Left ventricle myocardium inferior (tissue), 1 donor: ENCODE measurements around the gene HOXA1. TPM values are rescaled to one million over a fixed set of nuclear protein-coding genes. Genes with fewer than 3 reads are reported as not detected.
A peak's percentile ranks its signal among the peaks of the same experiment; 100 is the strongest.

Source experiments
- DNase-seq: peaks from one replicate; pipeline ENCODE4 v3.0.0-alpha.2; 2020
- H3K27ac ChIP-seq: fragments of 200-600 bp; replicated peaks from 2 replicates; pipeline ENCODE4 v1.8.0; 2021
- H3K27me3 ChIP-seq: fragments of 200-600 bp; 2 replicates; pipeline ENCODE4 v1.8.0; 2021; ENCODE audit warnings: low read depth
- H3K36me3 ChIP-seq: fragments of 200-600 bp; 2 replicates; pipeline ENCODE4 v1.8.0; 2021
- H3K4me1 ChIP-seq: fragments of 200-600 bp; 2 replicates; pipeline ENCODE4 v1.8.0; 2021
- H3K4me3 ChIP-seq: fragments of 200-600 bp; 2 replicates; pipeline ENCODE4 v1.8.0; 2021; ENCODE audit warnings: mild to moderate bottlenecking, moderate library complexity
- H3K9me3 ChIP-seq: fragments of 200-600 bp; replicated peaks from 2 replicates; pipeline ENCODE4 v1.8.0; 2021
- CTCF ChIP-seq: fragments of 200-600 bp; IDR thresholded peaks from 2 replicates; pipeline ENCODE4 v1.8.0; 2021; ENCODE audit warnings: antibody characterized with exemption, mild to moderate bottlenecking, borderline replicate concordance
- intact Hi-C: fragments of 100-400 bp; cut with micrococcal nuclease; formaldehyde crosslinking; loops from one replicate; pipeline ENCODE4 v1.11.0; 2022
- total RNA-seq: library from RNA; stranded (reverse); fragmentation: NEBNext Ultra II Directional; extraction: Animal tissue kit (Norgen Biotek cat#: 25700); gene quantifications from one replicate; pipeline ENCODE4 v1.2.1, GENCODE V29; 2021
- donor health status: DM: no; HTN: yes; CAD: no; lungs with severe emphysema.

Gene HOXA1
- total RNA-seq, 1 donor from 2014 or later = not detected

DNA sequence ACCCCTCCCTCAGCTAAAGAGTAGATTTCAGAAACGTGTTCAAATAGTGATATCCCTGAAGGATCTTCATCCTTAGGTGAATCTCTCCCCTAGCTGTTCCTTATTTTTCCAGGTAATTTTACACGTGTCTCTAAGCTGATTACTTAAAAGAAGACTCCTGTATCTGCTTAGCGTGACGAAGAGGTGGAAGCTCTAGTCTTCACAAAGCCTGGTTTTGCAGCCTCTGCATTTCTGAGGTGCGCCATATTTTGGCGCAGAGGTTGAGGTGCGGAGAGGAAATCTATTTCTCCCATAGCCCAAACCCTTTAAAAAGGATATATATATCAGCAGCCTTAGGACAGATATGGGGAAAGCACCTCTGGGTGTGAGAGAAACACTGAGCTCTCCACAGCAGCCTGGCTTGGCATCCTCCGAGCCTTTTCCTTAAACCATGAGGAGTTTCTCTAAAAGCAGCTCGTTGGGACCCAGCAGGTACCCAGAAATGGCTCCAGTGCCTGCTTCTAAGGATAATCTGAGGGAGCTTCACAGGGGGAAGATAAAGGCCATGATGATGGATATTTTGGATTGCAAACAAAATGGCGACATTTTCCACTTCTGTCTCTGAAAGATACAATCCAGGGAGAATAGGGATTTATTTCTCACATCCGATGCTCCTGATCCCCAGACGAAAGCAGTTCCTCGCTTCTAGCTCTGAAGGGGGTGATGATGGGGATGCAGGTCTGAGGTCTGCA, 9.7 kb upstream of the HOXA1 start:
- H3K27me3 ChIP-seq = peaks cover 100% of the 10 kb centered on the region
- no peaks in the 10 kb centered on the region for H3K9me3 ChIP-seq
- intact Hi-C loops = no loop called here
- no peak for TF ChIP-seq CTCF
- H3K4me3 ChIP-seq = no peak overlapping the region
- DNase-seq = no peak
- peaks cover 28% of the 10 kb centered on the region for H3K4me1 ChIP-seq
- no peaks in the 10 kb centered on the region for H3K36me3 ChIP-seq
- H3K27ac ChIP-seq = no peak overlapping the region

DNA sequence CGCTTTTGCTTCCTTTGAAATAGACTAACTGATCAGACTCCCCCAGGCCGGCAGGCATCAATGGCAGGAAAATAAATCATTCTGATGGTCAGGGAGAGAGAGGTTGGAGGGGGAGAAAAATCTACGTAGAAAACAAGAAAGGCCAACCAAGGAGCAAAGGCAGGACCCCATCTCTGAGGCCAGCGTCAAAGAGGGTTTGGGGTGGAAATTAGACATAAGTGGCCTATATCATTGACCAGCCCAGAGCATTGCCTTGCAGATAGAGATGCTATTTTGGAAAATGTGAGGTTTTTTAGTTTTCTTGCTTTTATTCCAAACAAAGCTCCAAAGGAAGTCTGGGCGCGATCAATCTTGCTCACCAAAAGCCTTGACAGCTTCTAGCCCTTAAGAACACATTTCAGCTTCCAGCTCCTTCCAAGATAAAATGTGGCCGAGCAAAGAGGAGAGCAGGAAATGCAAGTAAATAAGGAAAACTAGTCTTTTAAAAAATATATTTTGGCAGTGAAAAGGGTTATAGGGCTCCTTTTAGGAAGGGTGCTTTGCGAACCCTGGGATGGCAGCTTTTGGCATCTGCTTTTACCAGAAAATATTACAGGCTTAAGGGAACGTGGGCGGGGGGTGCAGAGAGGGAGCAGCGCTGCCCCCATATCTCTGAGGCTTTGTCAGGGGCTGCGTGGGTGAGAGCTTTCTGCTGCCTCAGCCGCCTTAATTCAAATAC, 8.7 kb upstream of the HOXA1 start:
- peaks cover 100% of the 10 kb centered on the region for H3K27me3 ChIP-seq
- H3K36me3 ChIP-seq = no peaks in the 10 kb centered on the region
- peak overlapping the region; percentile 43 for H3K27ac ChIP-seq
- H3K9me3 ChIP-seq = no peaks in the 10 kb centered on the region
- H3K4me1 ChIP-seq = peaks cover 26% of the 10 kb centered on the region
- H3K4me3 ChIP-seq = peak overlapping the region; percentile 48
- DNase-seq = no peak
- intact Hi-C loops = no loop called here
- TF ChIP-seq CTCF = no peak

- peak overlapping the region; percentile 43 for H3K27ac ChIP-seq
- peaks cover 33% of the 10 kb centered on the region for H3K4me1 ChIP-seq
- no peak for DNase-seq
- no peaks in the 10 kb centered on the region for H3K9me3 ChIP-seq
- H3K36me3 ChIP-seq = no peaks in the 10 kb centered on the region
- no peak for TF ChIP-seq CTCF
- H3K27me3 ChIP-seq = peaks cover 100% of the 10 kb centered on the region
- intact Hi-C loops = no loop called here
- peak overlapping the region; percentile 48 for H3K4me3 ChIP-seq
These were observed 7.9 kb upstream of the HOXA1 start for GRCh38 chr7:27103489-27104226.

DNA sequence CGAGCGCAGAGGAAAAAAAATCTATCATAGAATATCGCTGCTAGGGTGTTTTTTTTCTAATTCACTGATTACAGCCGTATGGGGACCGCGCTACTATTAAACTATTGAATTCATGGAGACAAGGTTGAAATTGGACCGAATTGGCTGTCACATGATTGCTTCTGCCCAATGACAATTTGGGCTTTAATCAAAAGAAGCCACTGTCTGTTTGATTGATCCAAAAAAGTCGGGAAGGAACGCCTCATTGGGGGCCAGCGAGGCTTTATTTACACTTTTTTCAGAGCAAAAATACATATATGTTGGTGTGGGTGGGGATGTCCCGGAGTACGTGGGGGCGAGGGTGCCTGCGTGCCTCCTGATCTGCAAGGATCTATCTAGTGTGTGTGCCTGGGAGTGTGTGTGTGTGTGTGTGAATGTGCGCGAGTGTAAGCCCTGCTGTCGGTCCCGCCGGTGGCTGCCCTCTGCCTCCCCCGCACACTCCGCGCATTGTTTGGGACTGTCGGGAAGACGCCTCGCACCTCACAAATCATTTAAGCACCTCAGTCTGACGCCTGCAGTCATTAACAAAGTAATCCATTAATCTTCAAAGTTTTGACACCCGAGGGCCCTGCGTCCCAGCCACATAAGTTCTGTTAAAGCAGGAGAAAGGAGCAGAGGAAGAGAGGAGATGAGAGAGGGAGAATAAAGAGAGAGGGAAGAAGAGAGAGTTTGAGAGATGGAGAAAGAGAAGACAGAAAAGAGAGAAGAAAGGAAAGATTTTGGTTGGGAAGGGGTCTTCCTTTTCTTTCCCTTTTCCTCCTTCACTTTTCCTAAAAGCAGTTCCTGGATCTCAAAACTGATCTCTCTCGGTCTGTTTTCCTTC, 7.0 kb upstream of the HOXA1 start, which contains the start of gene HOXA2:
Gene HOXA2, minus strand, starts transcription at position 103 of the 862 bp plus-strand sequence. CDS start 183 bp downstream, outside the sequence.
- no peak for DNase-seq
- Histone ChIP-seq H3K4me1 (peaks cover 32% of the 10 kb centered on the region), H3K36me3 (no peaks in the 10 kb centered on the region), H3K27me3 (peaks cover 100% of the 10 kb centered on the region), H3K27ac (peak within 1 kb of the TSS; percentile 52), H3K9me3 (no peaks in the 10 kb centered on the region), H3K4me3 (peak within 1 kb of the TSS; percentile 48)
- no peak for TF ChIP-seq CTCF
- intact Hi-C loops = no loop called here
